SK-N-SH (cell line): ENCODE results near the gene LHPP. TPM values are rescaled to one million over a fixed set of nuclear protein-coding genes. Genes with fewer than 3 reads are reported as not detected.

Experiments
- CTCF ChIA-PET: fragments of 300-600, 350-600 bp; formaldehyde crosslinking; extraction: SDS; loops from one replicate; lab custom pipeline; 2021; lab: Yijun Ruan, JAX
- POLR2A ChIA-PET: fragments of 350-600 bp; sonication (Branson Sonifier 250); formaldehyde crosslinking; extraction: SDS; loops from one replicate; lab custom pipeline; 2020; ENCODE audit warnings: antibody characterized with exemption, inconsistent platforms; lab: Yijun Ruan, JAX
- DNase-seq: peaks from one replicate; pipeline ENCODE4 v3.0.0; 2012
- H2AFZ ChIP-seq: fragments of 200-600 bp; sonication (generic); 2 replicates; pipeline ENCODE4 v1.8.1; 2016; ENCODE audit warnings: antibody characterized with exemption, mild to moderate bottlenecking, low read depth
- H3F3A ChIP-seq: fragments of 200-600 bp; sonication (generic); replicated peaks from 2 replicates; pipeline ENCODE3; 2016; ENCODE audit warnings: antibody characterized with exemption, mild to moderate bottlenecking; ENCODE audit not compliant: insufficient read depth
- H3K27ac ChIP-seq, 2 experiments: fragments of 200-500 bp in 1 of 2; fragments of 200-600 bp in 1 of 2; sonication (Bioruptor generic) in 1 of 2; sonication (generic), shearing (Covaris generic) in 1 of 2; 2 replicates each; pipeline versions ENCODE4 v1.5.1 to v1.6.1; 2014 to 2016; ENCODE audit warnings: low read depth in 2 of 2, inconsistent platforms in 1 of 2, low read length in 1 of 2, mild to moderate bottlenecking in 1 of 2, mixed read lengths in 1 of 2
- H3K27me3 ChIP-seq: fragments of 200-600 bp; sonication (generic), shearing (Covaris generic); 2 replicates; pipeline ENCODE4 v1.6.1; 2016; ENCODE audit warnings: mixed run types; ENCODE audit not compliant: insufficient read depth
- H3K36me3 ChIP-seq, 2 experiments: fragments of 200-500 bp in 1 of 2; fragments of 200-600 bp in 1 of 2; sonication (Bioruptor generic) in 1 of 2; sonication (generic) in 1 of 2; replicated peaks in 1 of 2; 2 replicates each; pipeline versions ENCODE3 to v1.5.1; 2014 to 2016; ENCODE audit warnings: low read length in 1 of 2, mild to moderate bottlenecking in 1 of 2; ENCODE audit not compliant: insufficient read depth in 2 of 2, control insufficient read depth in 1 of 2
- H3K4me1 ChIP-seq, 2 experiments: fragments of 200-500 bp in 1 of 2; fragments of 200-600 bp in 1 of 2; sonication (Bioruptor generic) in 1 of 2; sonication (generic), shearing (Covaris generic) in 1 of 2; 2 replicates each; pipeline versions ENCODE4 v1.5.1 to v1.6.1; 2014 to 2016; ENCODE audit warnings: low read depth in 1 of 2, low read length in 1 of 2, mixed run types in 1 of 2; ENCODE audit not compliant: insufficient read depth in 2 of 2, control insufficient read depth in 1 of 2
- H3K4me2 ChIP-seq: fragments of 200-600 bp; sonication (generic), shearing (Covaris generic); 2 replicates; pipeline ENCODE4 v1.6.1; 2017; ENCODE audit warnings: mixed run types
- H3K4me3 ChIP-seq, 2 experiments: fragments of 200-500 bp in 1 of 2; fragments of 200-600 bp in 1 of 2; sonication (Bioruptor generic) in 1 of 2; sonication (generic), shearing (Covaris generic) in 1 of 2; 2 replicates each; pipeline versions ENCODE4 v1.5.1 to v1.8.1; 2014 to 2016; ENCODE audit warnings: low read depth in 2 of 2, inconsistent platforms in 1 of 2, low read length in 1 of 2, mild to moderate bottlenecking in 1 of 2, mixed read lengths in 1 of 2, moderate library complexity in 1 of 2
- H3K79me2 ChIP-seq: fragments of 200-600 bp; sonication (generic); 2 replicates; pipeline ENCODE4 v1.8.1; 2017; ENCODE audit warnings: mild to moderate bottlenecking; ENCODE audit not compliant: insufficient read depth
- H3K9ac ChIP-seq: fragments of 200-600 bp; sonication (generic); 2 replicates; pipeline ENCODE4 v1.6.1; 2017; ENCODE audit warnings: mixed run types
- H3K9me2 ChIP-seq: fragments of 200-600 bp; sonication (generic); 2 replicates; pipeline ENCODE4 v1.6.1; 2017; ENCODE audit warnings: mixed run types
- H3K9me3 ChIP-seq: fragments of 200-600 bp; sonication (generic); 2 replicates; pipeline ENCODE4 v1.6.1; 2017; ENCODE audit warnings: mixed run types, mild to moderate bottlenecking, moderate library complexity
- H4K20me1 ChIP-seq: fragments of 200-600 bp; sonication (generic); 2 replicates; pipeline ENCODE4 v1.6.1; 2017; ENCODE audit warnings: mild to moderate bottlenecking, mixed run types; ENCODE audit not compliant: insufficient read depth
- CHD2 ChIP-seq: fragments of 150-350 bp; IDR thresholded peaks from 2 replicates; pipeline ENCODE4 v1.6.1; 2018; ENCODE audit warnings: low read length; ENCODE audit not compliant: partially characterized antibody
- CTCF ChIP-seq: fragments of 200-600 bp; sonication (generic); IDR thresholded peaks from 2 replicates; pipeline ENCODE4 v1.6.1; 2017; ENCODE audit warnings: antibody characterized with exemption, mild to moderate bottlenecking, moderate library complexity
- FOXM1 ChIP-seq: IDR thresholded peaks from 2 replicates; pipeline ENCODE4 v1.4.0; 2012; ENCODE audit warnings: low read depth, mild to moderate bottlenecking
- MAX ChIP-seq: IDR thresholded peaks from 2 replicates; pipeline ENCODE4 v1.4.0; 2012; ENCODE audit warnings: low read depth
- NRF1 ChIP-seq: IDR thresholded peaks from 2 replicates; pipeline ENCODE4 v1.6.1; 2012; ENCODE audit warnings: low read depth, mild to moderate bottlenecking, low read length
- PBX3 ChIP-seq: IDR thresholded peaks from 2 replicates; pipeline ENCODE4; 2012
- SIN3A ChIP-seq: IDR thresholded peaks from 2 replicates; pipeline ENCODE4 v1.6.1; 2012; ENCODE audit warnings: low read depth, mild to moderate bottlenecking, low read length, moderate library complexity, borderline replicate concordance
- SMC3 ChIP-seq: IDR thresholded peaks from 2 replicates; pipeline ENCODE4 v1.6.1; 2012; ENCODE audit warnings: low read depth, low read length, improper control_type of control experiment
- TAF1 ChIP-seq: IDR thresholded peaks from 2 replicates; pipeline ENCODE4 v1.6.1; 2012; ENCODE audit warnings: low read depth, mild to moderate bottlenecking, low read length, moderate library complexity, borderline replicate concordance
- USF2 ChIP-seq: fragments of 150-350 bp; IDR thresholded peaks from 2 replicates; pipeline ENCODE4 v1.6.1; 2017; ENCODE audit warnings: antibody characterized with exemption, low read length, low read depth, borderline replicate concordance
- ZBTB33 ChIP-seq: IDR thresholded peaks from 2 replicates; pipeline ENCODE4 v1.4.0; 2012; ENCODE audit warnings: low read depth, borderline replicate concordance
- WGBS: methylation state at CpG from one replicate; pipeline ENCODE4 v1.1.6; 2017; ENCODE audit warnings: low lambda C conversion rate; 5-methylcytosine and 5-hydroxymethylcytosine counted together
- polyA plus RNA-seq, 3 experiments: library from polyadenylated mRNA; depleted of rRNA; stranded (reverse); fragments of >200 nt; gene quantifications; 2 replicates each; pipeline ENCODE4 v1.2.3, GENCODE V29; 2012

Gene LHPP
- polyA plus RNA-seq, 1 of the 3 experiments (the other 2 are of a cell fraction): 29.8 TPM

- no peak for TF ChIP-seq CHD2
- no peak for TF ChIP-seq TAF1
- no peak for TF ChIP-seq NRF1
- TF ChIP-seq CTCF: no peak
- TF ChIP-seq SMC3: no peak
- TF ChIP-seq FOXM1: no peak
- no peak for TF ChIP-seq SIN3A
These were observed 198.9 kb downstream of the LHPP start (continued) for GRCh38 chr10:124660404-124661125.

GRCh38 chr10:124661660-124662180 lies 200.1 kb downstream of the LHPP start:
- no peak overlapping the region; a peak in 1 of 4 replicates for H3K27ac ChIP-seq
- no peaks in the 10 kb centered on the region for H3K27me3 ChIP-seq
- H3F3A ChIP-seq: no peaks in the 10 kb centered on the region
- H3K9me3 ChIP-seq: no peaks in the 10 kb centered on the region
- no peaks in the 10 kb centered on the region for H3K9me2 ChIP-seq
- POLR2A ChIA-PET: no interaction called here
- H3K9ac ChIP-seq: no peak overlapping the region
- H4K20me1 ChIP-seq: peaks cover 13% of the 10 kb centered on the region; the same call in 1 of the 2 replicates
- 97% methylated on average over 7 of the region's 9 CpGs for WGBS
- H3K4me1 ChIP-seq: peaks cover 0 to 10% of the 10 kb centered on the region in 2 experiments; a peak in 1 of 4 replicates
- H3K79me2 ChIP-seq: 0 out of 2 replicates have a peak, but pooled peaks cover 5% of the 10 kb centered on the region
- TF ChIP-seq PBX3 (no peak), MAX (no peak), ZBTB33 (no peak), USF2 (no peak)
- H2AFZ ChIP-seq: no peak overlapping the region
- H3K36me3 ChIP-seq: peaks cover 0 to 2% of the 10 kb centered on the region in 2 experiments
- DNase-seq: no peak
- no peak overlapping the region for H3K4me2 ChIP-seq
- CTCF ChIA-PET: interaction anchor here (3.1 kb wide), 1 partner anchor 13 kb away, joined by 9 read pairs; no protein-coding TSS in a partner anchor
- no peak overlapping the region for H3K4me3 ChIP-seq
